Sigmoid colon (tissue), 7 donors: ENCODE results near the gene C19orf47. TPM values are rescaled to one million over a fixed set of nuclear protein-coding genes. Genes with fewer than 3 reads are reported as not detected.

ENCODE experiments used
- DNase-seq: peaks from one replicate; pipeline ENCODE4 v3.0.0-alpha.2; 2019
- H3K27ac ChIP-seq, 4 donors: fragments of 200-600 bp; sonication (generic); one replicate each; pipeline ENCODE4 v1.5.1; 2016 to 2019; ENCODE audit warnings: mild to moderate bottlenecking in 1 of 4
- H3K27me3 ChIP-seq, 3 donors: fragments of 200-600 bp; sonication (generic); one replicate each; pipeline ENCODE4 v1.5.1; 2019; ENCODE audit warnings: mild to moderate bottlenecking in 1 of 3
- H3K36me3 ChIP-seq, 4 donors: fragments of 200-600 bp; sonication (generic); one replicate each; pipeline ENCODE4 v1.5.1; 2016 to 2019
- H3K4me1 ChIP-seq, 4 donors: fragments of 200-600 bp; sonication (generic); one replicate each; pipeline ENCODE4 v1.5.1; 2017 to 2019
- H3K4me3 ChIP-seq, 4 donors: fragments of 200-600 bp; sonication (generic); one replicate each; pipeline ENCODE4 v1.5.1; 2017 to 2019; ENCODE audit warnings: mild to moderate bottlenecking in 2 of 4, moderate library complexity in 1 of 4
- H3K9me3 ChIP-seq, 4 donors: fragments of 200-600 bp in 3 of 4; sonication (generic) in 3 of 4; one replicate each; pipeline versions ENCODE4 v1.5.1 to v1.6.1; 2013 to 2019
- CTCF ChIP-seq, 4 experiments: fragments of 450-650 bp in 3 of 4; fragments of 200-600 bp in 1 of 4; IDR thresholded peaks; one replicate each; pipeline ENCODE4 v1.5.1; 2016 to 2019; ENCODE audit warnings: antibody characterized with exemption in 4 of 4, mild to moderate bottlenecking in 3 of 4, moderate library complexity in 2 of 4
- EP300 ChIP-seq, 4 donors: sonication (generic); formaldehyde crosslinking; IDR thresholded peaks; one replicate each; pipeline ENCODE4 v1.6.1; 2017; ENCODE audit warnings: antibody characterized with exemption in 4 of 4
- POLR2A ChIP-seq, 2 donors: fragments of 450-650 bp; IDR thresholded peaks; one replicate each; pipeline ENCODE4 v1.6.1; 2016; ENCODE audit warnings: antibody characterized with exemption in 2 of 2, mild to moderate bottlenecking in 2 of 2, moderate library complexity in 2 of 2
- POLR2AphosphoS5 ChIP-seq, 4 donors: sonication (generic); formaldehyde crosslinking; IDR thresholded peaks; one replicate each; pipeline ENCODE4 v1.6.1; 2017; ENCODE audit warnings: antibody characterized with exemption in 4 of 4
- WGBS, 2 donors: extraction: QIAGEN DNeasy Blood & Tissue Kit; methylation state at CpG; one replicate each; pipeline ENCODE4 v1.1.7; 2013; 5-methylcytosine and 5-hydroxymethylcytosine counted together
- intact Hi-C: fragments of 100-400 bp; cut with DNase I; formaldehyde crosslinking; loops from one replicate; pipeline ENCODE4 v1.15.1; 2023
- polyA plus RNA-seq, 3 donors: library from polyadenylated mRNA; stranded (reverse); fragments of 200-250 nt; gene quantifications; one replicate each; pipeline ENCODE4 v1.2.3, GENCODE V29; 2013
- total RNA-seq, 4 donors: library from RNA; depleted of rRNA; stranded (reverse); fragments of >200 nt; gene quantifications; one replicate each; pipeline ENCODE4 v1.1.0, GENCODE V29; 2016
- donor health status: healthy with polysubstance abuse.
- donor health status: Bipolar disorder and iron deficiency.
- donor health status: healthy.

The C19orf47 gene
- total and polyA plus RNA-seq, 7 donors = 7.9 to 16.7 (median 10.5) TPM

GRCh38 chr19:40389404-40390083 is 41.3 kb upstream of the C19orf47 start:
- 95 to 96% methylated on average over 33 of the region's 33 CpGs for WGBS, 2 donors
- Histone ChIP-seq H3K4me1 (no peaks in the 10 kb centered on the region), H3K9me3 (no peaks in the 10 kb centered on the region), H3K27ac (no peak overlapping the region), H3K36me3 (no peaks in the 10 kb centered on the region), H3K4me3 (no peak overlapping the region), H3K27me3 (no peaks in the 10 kb centered on the region)
- intact Hi-C loops = no loop called here
- no peak for TF ChIP-seq CTCF (IDR thresholded peaks at IDR 0.05)
- DNase-seq = no peak

- H3K4me1 ChIP-seq = no peaks in the 10 kb centered on the region
- no peak overlapping the region for H3K27ac ChIP-seq
- H3K27me3 ChIP-seq = no peaks in the 10 kb centered on the region
- 84 to 86% methylated on average over 3 of the region's 3 CpGs for WGBS, 2 donors
- TF ChIP-seq CTCF (IDR thresholded peaks at IDR 0.05) = no peak
- no peak for TF ChIP-seq POLR2AphosphoS5 (IDR thresholded peaks at IDR 0.05)
- TF ChIP-seq POLR2A (IDR thresholded peaks at IDR 0.05) = no peak
- no peak for TF ChIP-seq EP300 (IDR thresholded peaks at IDR 0.05)
- intact Hi-C loops = no loop called here
- DNase-seq = no peak
- H3K36me3 ChIP-seq = no peaks in the 10 kb centered on the region
- no peaks in the 10 kb centered on the region for H3K9me3 ChIP-seq
- H3K4me3 ChIP-seq = no peak overlapping the region
These were observed 40.3 kb upstream of the C19orf47 start for GRCh38 chr19:40388481-40388880.

- WGBS, 2 donors = 93% methylated on average over 10 of the region's 10 CpGs
- Histone ChIP-seq H3K27me3 (no peaks in the 10 kb centered on the region), H3K9me3 (no peaks in the 10 kb centered on the region), H3K36me3 (no peaks in the 10 kb centered on the region), H3K27ac (no peak overlapping the region), H3K4me3 (no peak overlapping the region), H3K4me1 (no peaks in the 10 kb centered on the region)
- no peak for DNase-seq
- TF ChIP-seq EP300 (IDR thresholded peaks at IDR 0.05) (no peak), POLR2A (IDR thresholded peaks at IDR 0.05) (no peak), POLR2AphosphoS5 (IDR thresholded peaks at IDR 0.05) (no peak), CTCF (IDR thresholded peaks at IDR 0.05) (no peak)
- intact Hi-C loops = no loop called here
These were observed 39.0 kb upstream of the C19orf47 start for GRCh38 chr19:40387155-40387554.

- no peaks in the 10 kb centered on the region for H3K9me3 ChIP-seq
- H3K4me1 ChIP-seq = no peaks in the 10 kb centered on the region
- H3K27me3 ChIP-seq = no peaks in the 10 kb centered on the region
- H3K36me3 ChIP-seq = peaks cover 0 to 14% (median 5%) of the 10 kb centered on the region in 4 donors
- DNase-seq = no peak
- H3K27ac ChIP-seq = no peak overlapping the region
- WGBS, 2 donors = 89% methylated on average over 28 of the region's 28 CpGs
- intact Hi-C loops = no loop called here
- no peak overlapping the region for H3K4me3 ChIP-seq
- no peak for TF ChIP-seq CTCF (IDR thresholded peaks at IDR 0.05)
- TF ChIP-seq POLR2AphosphoS5 (IDR thresholded peaks at IDR 0.05) = no peak
- TF ChIP-seq POLR2A (IDR thresholded peaks at IDR 0.05) = no peak
- TF ChIP-seq EP300 (IDR thresholded peaks at IDR 0.05) = no peak
These were observed 35.6 kb upstream of the C19orf47 start for GRCh38 chr19:40383668-40384248.

- intact Hi-C loops = no loop called here
- Histone ChIP-seq H3K27ac (no peak overlapping the region), H3K27me3 (no peaks in the 10 kb centered on the region), H3K9me3 (no peaks in the 10 kb centered on the region), H3K36me3 (peaks cover 0 to 35% (median 20%) of the 10 kb centered on the region in 4 donors), H3K4me1 (no peaks in the 10 kb centered on the region), H3K4me3 (no peak overlapping the region)
- TF ChIP-seq POLR2A (IDR thresholded peaks at IDR 0.05) (no peak), POLR2AphosphoS5 (IDR thresholded peaks at IDR 0.05) (no peak), EP300 (IDR thresholded peaks at IDR 0.05) (no peak), CTCF (IDR thresholded peaks at IDR 0.05) (no peak)
- WGBS, 2 donors = 71 to 80% methylated on average over 3 of the region's 3 CpGs
- DNase-seq = no peak
These were observed 33.1 kb upstream of the C19orf47 start for GRCh38 chr19:40381321-40381720.
